ENCODE measurements around the gene BPGM. TPM values are rescaled to one million over a fixed set of nuclear protein-coding genes. Genes with fewer than 3 reads are reported as not detected.

The BPGM gene
- 17.7 TPM for total RNA-seq (ENCODE audit: unreplicated experiment)
- long read RNA-seq, transcript BPGM-201 (3 exons, 1,753 nt), result major isoform, 20 of 26 reads
- long read RNA-seq, partial matches to known transcripts, result 2 of 26 reads
- long read RNA-seq, other reads (novel, unspliced or antisense), result 4 of 26 reads

DNA sequence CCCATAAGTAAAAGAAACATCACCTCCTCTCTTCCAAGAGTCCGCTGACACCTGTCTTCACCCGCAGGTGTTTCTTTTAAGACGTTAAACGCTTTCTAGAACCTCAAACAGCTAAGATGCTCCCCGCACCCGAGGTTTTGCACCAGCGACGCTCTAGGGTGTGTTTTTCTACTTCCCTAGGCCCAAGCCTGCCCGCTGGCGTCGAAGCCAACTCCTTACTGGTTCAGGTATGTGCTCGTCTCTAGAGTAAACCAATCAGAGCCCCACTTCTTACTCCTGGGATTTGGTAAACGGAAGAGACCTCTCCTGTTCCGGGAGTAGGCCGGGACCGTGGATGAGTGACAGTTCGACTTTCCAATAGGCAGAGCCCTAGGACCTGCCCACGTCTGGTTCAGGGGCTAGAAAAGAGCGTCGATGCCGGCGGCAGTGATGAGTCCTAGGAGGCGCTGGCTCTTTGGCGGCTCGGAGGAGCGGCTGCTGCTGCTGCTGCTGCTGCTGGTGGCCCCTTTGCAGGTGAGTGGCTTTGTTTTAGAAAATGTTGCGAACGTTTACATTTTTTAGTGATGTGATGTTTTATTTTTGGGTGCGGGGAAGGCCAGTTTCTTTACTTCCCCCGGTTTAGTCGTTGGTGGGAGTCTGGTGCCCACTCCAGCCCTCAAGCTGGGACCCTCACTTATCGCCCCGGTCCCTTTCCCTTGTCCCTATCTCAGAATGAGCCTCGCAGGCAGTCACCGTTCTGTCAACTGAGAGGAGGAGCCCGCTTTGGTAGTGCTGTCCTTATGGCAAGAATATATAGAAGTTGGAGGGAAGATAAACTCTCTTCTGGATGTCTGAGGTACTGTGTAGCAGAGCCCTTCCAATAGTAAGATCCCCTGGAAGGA is at the start of gene BPGM:
Gene BPGM, plus strand, starts transcription at position 429 of the 881 bp plus-strand sequence. CDS start 14,655 bp downstream, outside the sequence.
- DNase-seq (ENCODE audit: low spot score), result peak; percentile 95
- Mint-ChIP-seq H3K4me3 (ENCODE audit: unreplicated experiment) (no peak within 1 kb of the TSS), H3K27me3 (ENCODE audit: unreplicated experiment) (no peaks in the 10 kb centered on the region), H3K36me3 (ENCODE audit: low read depth, unreplicated experiment) (no peaks in the 10 kb centered on the region), H3K4me1 (ENCODE audit: unreplicated experiment) (peaks cover 14% of the 10 kb centered on the region), H3K27ac (ENCODE audit: unreplicated experiment) (no peak within 1 kb of the TSS), H3K9me3 (ENCODE audit: unreplicated experiment) (no peaks in the 10 kb centered on the region)
- TF ChIP-seq, protein P1, sequence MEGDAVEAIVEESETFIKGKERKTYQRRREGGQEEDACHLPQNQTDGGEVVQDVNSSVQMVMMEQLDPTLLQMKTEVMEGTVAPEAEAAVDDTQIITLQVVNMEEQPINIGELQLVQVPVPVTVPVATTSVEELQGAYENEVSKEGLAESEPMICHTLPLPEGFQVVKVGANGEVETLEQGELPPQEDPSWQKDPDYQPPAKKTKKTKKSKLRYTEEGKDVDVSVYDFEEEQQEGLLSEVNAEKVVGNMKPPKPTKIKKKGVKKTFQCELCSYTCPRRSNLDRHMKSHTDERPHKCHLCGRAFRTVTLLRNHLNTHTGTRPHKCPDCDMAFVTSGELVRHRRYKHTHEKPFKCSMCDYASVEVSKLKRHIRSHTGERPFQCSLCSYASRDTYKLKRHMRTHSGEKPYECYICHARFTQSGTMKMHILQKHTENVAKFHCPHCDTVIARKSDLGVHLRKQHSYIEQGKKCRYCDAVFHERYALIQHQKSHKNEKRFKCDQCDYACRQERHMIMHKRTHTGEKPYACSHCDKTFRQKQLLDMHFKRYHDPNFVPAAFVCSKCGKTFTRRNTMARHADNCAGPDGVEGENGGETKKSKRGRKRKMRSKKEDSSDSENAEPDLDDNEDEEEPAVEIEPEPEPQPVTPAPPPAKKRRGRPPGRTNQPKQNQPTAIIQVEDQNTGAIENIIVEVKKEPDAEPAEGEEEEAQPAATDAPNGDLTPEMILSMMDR (IDR thresholded peaks at IDR 0.05; ENCODE audit: unreplicated experiment), result no peak

- H3K4me3 Mint-ChIP-seq (ENCODE audit: unreplicated experiment), result no peak overlapping the region
- H3K27me3 Mint-ChIP-seq (ENCODE audit: unreplicated experiment), result no peaks in the 10 kb centered on the region
- no peaks in the 10 kb centered on the region for H3K9me3 Mint-ChIP-seq (ENCODE audit: unreplicated experiment)
- TF ChIP-seq, protein P1 (IDR thresholded peaks at IDR 0.05; ENCODE audit: unreplicated experiment), result no peak
- no peak overlapping the region for H3K27ac Mint-ChIP-seq (ENCODE audit: unreplicated experiment)
- H3K36me3 Mint-ChIP-seq (ENCODE audit: low read depth, unreplicated experiment), result no peaks in the 10 kb centered on the region
- DNase-seq (ENCODE audit: low spot score), result no peak
- no peaks in the 10 kb centered on the region for H3K4me1 Mint-ChIP-seq (ENCODE audit: unreplicated experiment)
Observed at GRCh38 chr7:134599371-134599770, 47.3 kb upstream of the BPGM start.

DNA sequence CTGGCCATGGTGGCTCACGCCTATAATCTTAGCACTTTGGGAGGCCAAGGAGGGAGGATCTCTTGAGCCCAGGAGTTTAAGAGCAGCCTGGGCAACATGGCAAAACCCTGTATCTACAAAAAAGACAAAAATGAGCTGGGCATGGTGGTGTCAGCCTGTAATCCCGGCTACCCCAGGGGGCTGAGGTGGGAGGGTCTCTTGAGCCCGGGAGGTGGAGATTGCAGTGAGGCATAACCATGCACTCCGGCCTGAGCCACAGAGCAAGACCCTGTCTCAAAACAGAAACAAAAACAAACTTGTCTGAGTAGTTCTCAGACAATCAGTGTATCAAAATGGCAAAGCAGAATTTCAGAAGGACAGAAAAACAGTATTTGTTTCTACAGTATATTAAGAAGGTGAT is 45.2 kb upstream of the BPGM start:
- TF ChIP-seq, protein P1 (IDR thresholded peaks at IDR 0.05; ENCODE audit: unreplicated experiment), result no peak
- no peak for DNase-seq (ENCODE audit: low spot score)
- no peaks in the 10 kb centered on the region for H3K36me3 Mint-ChIP-seq (ENCODE audit: low read depth, unreplicated experiment)
- peaks cover 2% of the 10 kb centered on the region for H3K4me1 Mint-ChIP-seq (ENCODE audit: unreplicated experiment)
- no peaks in the 10 kb centered on the region for H3K9me3 Mint-ChIP-seq (ENCODE audit: unreplicated experiment)
- H3K27me3 Mint-ChIP-seq (ENCODE audit: unreplicated experiment), result no peaks in the 10 kb centered on the region
- no peak overlapping the region for H3K27ac Mint-ChIP-seq (ENCODE audit: unreplicated experiment)
- no peak overlapping the region for H3K4me3 Mint-ChIP-seq (ENCODE audit: unreplicated experiment)

- no peak overlapping the region for H3K4me3 Mint-ChIP-seq (ENCODE audit: unreplicated experiment)
- TF ChIP-seq, protein P1 (IDR thresholded peaks at IDR 0.05; ENCODE audit: unreplicated experiment), result no peak
- H3K27ac Mint-ChIP-seq (ENCODE audit: unreplicated experiment), result no peak overlapping the region
- no peaks in the 10 kb centered on the region for H3K27me3 Mint-ChIP-seq (ENCODE audit: unreplicated experiment)
- H3K9me3 Mint-ChIP-seq (ENCODE audit: unreplicated experiment), result no peaks in the 10 kb centered on the region
- DNase-seq (ENCODE audit: low spot score), result no peak
- H3K4me1 Mint-ChIP-seq (ENCODE audit: unreplicated experiment), result peaks cover 12% of the 10 kb centered on the region
- H3K36me3 Mint-ChIP-seq (ENCODE audit: low read depth, unreplicated experiment), result no peaks in the 10 kb centered on the region
Observed at GRCh38 chr7:134602881-134603451, 43.7 kb upstream of the BPGM start.

All from endothelial cell (in vitro differentiated cells).